ENCODE results near the gene BCDIN3D. TPM values are rescaled to one million over a fixed set of nuclear protein-coding genes. Genes with fewer than 3 reads are reported as not detected.
"Not testable (repeated sequence)": the region's sequence is repeated elsewhere in the genome, so short reads cannot be mapped to it uniquely, and the experiment has no call there.

BCDIN3D gene
- total RNA-seq, 1 donor from 2014 or later = 5.3 TPM

GRCh38 chr12:49881415-49882247, 38.7 kb upstream of the BCDIN3D start:
- Mint-ChIP-seq H3K27me3 (ENCODE audit: unreplicated experiment) (peaks cover 30% of the 10 kb centered on the region), H3K36me3 (ENCODE audit: unreplicated experiment) (no peaks in the 10 kb centered on the region), H3K4me3 (ENCODE audit: unreplicated experiment) (no peak overlapping the region), H3K4me1 (ENCODE audit: unreplicated experiment) (no peaks in the 10 kb centered on the region), H3K9me3 (ENCODE audit: unreplicated experiment) (no peaks in the 10 kb centered on the region), H3K27ac (ENCODE audit: unreplicated experiment) (no peak overlapping the region)
- TF ChIP-seq CTCF (IDR thresholded peaks at IDR 0.05) = no peak
- no peak for DNase-seq (ENCODE audit: extremely low spot score, unreplicated experiment)

DNA sequence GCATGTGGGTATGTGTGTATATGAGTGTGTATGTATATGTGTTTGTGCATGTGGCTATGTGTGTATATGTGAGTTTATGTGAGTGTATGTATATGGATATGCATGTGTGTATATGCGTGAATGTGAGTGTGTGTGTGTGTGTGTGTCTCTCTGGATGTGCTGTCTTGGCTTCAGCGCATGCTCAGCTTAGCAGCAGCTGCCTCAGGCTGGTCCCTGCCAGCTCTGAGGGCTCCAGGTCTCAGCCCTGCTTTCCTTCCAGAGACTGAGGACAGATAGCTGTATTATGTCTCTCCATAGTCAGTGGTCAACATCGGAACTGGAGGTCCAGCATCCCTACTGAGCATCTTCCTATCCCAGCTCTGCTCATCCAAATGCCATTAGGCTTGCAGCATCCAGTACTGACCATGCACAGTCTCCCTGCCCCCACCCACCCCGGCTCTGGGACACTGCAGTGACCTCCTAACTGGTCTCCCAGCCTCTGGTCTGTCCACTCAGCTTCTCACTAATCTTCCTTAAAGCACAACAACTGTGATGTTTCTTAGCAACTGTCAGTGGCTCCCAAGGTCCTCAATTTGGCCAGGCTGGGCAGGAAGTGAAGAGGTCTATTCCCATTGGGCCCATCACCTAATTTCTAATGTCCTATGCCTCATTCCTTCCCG, 38.0 kb upstream of the BCDIN3D start:
- Mint-ChIP-seq H3K9me3 (ENCODE audit: unreplicated experiment) (no peaks in the 10 kb centered on the region), H3K27me3 (ENCODE audit: unreplicated experiment) (peaks cover 27% of the 10 kb centered on the region), H3K36me3 (ENCODE audit: unreplicated experiment) (no peaks in the 10 kb centered on the region), H3K4me3 (ENCODE audit: unreplicated experiment) (no peak overlapping the region), H3K27ac (ENCODE audit: unreplicated experiment) (no peak overlapping the region), H3K4me1 (ENCODE audit: unreplicated experiment) (no peaks in the 10 kb centered on the region)
- DNase-seq (ENCODE audit: extremely low spot score, unreplicated experiment) = no peak
- TF ChIP-seq CTCF (IDR thresholded peaks at IDR 0.05) = no peak

GRCh38 chr12:49879065-49879464, 36.2 kb upstream of the BCDIN3D start:
- H3K4me1 Mint-ChIP-seq (ENCODE audit: unreplicated experiment); H3K27ac Mint-ChIP-seq (ENCODE audit: unreplicated experiment); H3K36me3 Mint-ChIP-seq (ENCODE audit: unreplicated experiment); H3K9me3 Mint-ChIP-seq (ENCODE audit: unreplicated experiment); DNase-seq (ENCODE audit: extremely low spot score, unreplicated experiment); H3K4me3 Mint-ChIP-seq (ENCODE audit: unreplicated experiment): not testable (repeated sequence)
- peaks cover 18% of the 10 kb centered on the region for H3K27me3 Mint-ChIP-seq (ENCODE audit: unreplicated experiment)

DNA sequence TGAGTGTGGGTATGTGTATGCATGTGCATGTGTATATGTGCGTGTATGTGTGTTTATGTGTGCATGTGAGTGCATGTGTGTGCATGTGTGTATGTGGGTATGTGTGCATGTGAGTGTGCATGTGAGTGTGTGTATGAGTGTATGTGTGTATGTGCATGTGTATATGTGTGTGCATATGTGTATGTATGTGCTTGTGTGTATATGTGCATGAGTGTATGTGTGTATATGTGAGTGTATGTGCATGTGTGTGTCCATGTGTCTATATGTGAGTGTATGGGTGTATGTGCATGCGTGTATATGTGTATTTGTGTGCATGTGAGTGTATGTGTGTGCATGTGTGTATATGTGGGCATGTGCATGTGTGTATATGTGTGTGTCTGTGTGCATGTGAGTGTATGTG, 35.1 kb upstream of the BCDIN3D start:
- TF ChIP-seq CTCF (IDR thresholded peaks at IDR 0.05) = no peak
- Mint-ChIP-seq H3K4me3 (ENCODE audit: unreplicated experiment) (no peak overlapping the region), H3K4me1 (ENCODE audit: unreplicated experiment) (peaks cover 2% of the 10 kb centered on the region), H3K27ac (ENCODE audit: unreplicated experiment) (no peak overlapping the region), H3K36me3 (ENCODE audit: unreplicated experiment) (no peaks in the 10 kb centered on the region), H3K9me3 (ENCODE audit: unreplicated experiment) (no peaks in the 10 kb centered on the region), H3K27me3 (ENCODE audit: unreplicated experiment) (peaks cover 9% of the 10 kb centered on the region)
- DNase-seq (ENCODE audit: extremely low spot score, unreplicated experiment) = no peak

GRCh38 chr12:49877066-49877465, 34.2 kb upstream of the BCDIN3D start:
- H3K4me1 Mint-ChIP-seq (ENCODE audit: unreplicated experiment) = peaks cover 2% of the 10 kb centered on the region
- no peaks in the 10 kb centered on the region for H3K36me3 Mint-ChIP-seq (ENCODE audit: unreplicated experiment)
- no peak for TF ChIP-seq CTCF (IDR thresholded peaks at IDR 0.05)
- no peak for DNase-seq (ENCODE audit: extremely low spot score, unreplicated experiment)
- H3K27me3 Mint-ChIP-seq (ENCODE audit: unreplicated experiment) = peaks cover 7% of the 10 kb centered on the region
- no peak overlapping the region for H3K4me3 Mint-ChIP-seq (ENCODE audit: unreplicated experiment)
- H3K9me3 Mint-ChIP-seq (ENCODE audit: unreplicated experiment) = no peaks in the 10 kb centered on the region
- H3K27ac Mint-ChIP-seq (ENCODE audit: unreplicated experiment) = no peak overlapping the region
